ENCODE measurements around the gene GOLGA6D.
"Not testable (repeated sequence)": the region's sequence is repeated elsewhere in the genome, so short reads cannot be mapped to it uniquely, and the experiment has no call there.

GOLGA6D gene

GRCh38 chr15:75333654-75334419 lies 51.2 kb downstream of the GOLGA6D start:
- DNase-seq (ENCODE audit: low read depth): not testable (repeated sequence)

- no peak for DNase-seq (ENCODE audit: low read depth)
These were observed 52.7 kb downstream of the GOLGA6D start for GRCh38 chr15:75335313-75335704.

GRCh38 chr15:75335705-75336355 lies 53.2 kb downstream of the GOLGA6D start, which contains the start of gene COMMD4:
Gene COMMD4 (plus strand): TSS chr15:75336063. CDS start chr15:75336090, 27 bp downstream.
- DNase-seq (ENCODE audit: low read depth): peak; percentile 88

- DNase-seq (ENCODE audit: low read depth): no peak
These were observed 56.1 kb downstream of the GOLGA6D start for GRCh38 chr15:75338661-75339240.

GRCh38 chr15:75339531-75340240 lies 57.1 kb downstream of the GOLGA6D start:
- DNase-seq (ENCODE audit: low read depth): no peak

- no peak for DNase-seq (ENCODE audit: low read depth)
These were observed 59.6 kb downstream of the GOLGA6D start for GRCh38 chr15:75342221-75342620.

- DNase-seq (ENCODE audit: low read depth): not testable (repeated sequence)
These were observed 61.3 kb downstream of the GOLGA6D start for GRCh38 chr15:75343953-75344352.

All from fibroblast of the conjunctiva (primary cell).